NCI-H187 (cell line): Measurements from ENCODE around the gene RCBTB2.

Experiments used
- DNase-seq, 2 experiments: peaks; one replicate each; lab custom pipeline; 2025; lab: John Stamatoyannopoulos, UW

RCBTB2 gene

DNA sequence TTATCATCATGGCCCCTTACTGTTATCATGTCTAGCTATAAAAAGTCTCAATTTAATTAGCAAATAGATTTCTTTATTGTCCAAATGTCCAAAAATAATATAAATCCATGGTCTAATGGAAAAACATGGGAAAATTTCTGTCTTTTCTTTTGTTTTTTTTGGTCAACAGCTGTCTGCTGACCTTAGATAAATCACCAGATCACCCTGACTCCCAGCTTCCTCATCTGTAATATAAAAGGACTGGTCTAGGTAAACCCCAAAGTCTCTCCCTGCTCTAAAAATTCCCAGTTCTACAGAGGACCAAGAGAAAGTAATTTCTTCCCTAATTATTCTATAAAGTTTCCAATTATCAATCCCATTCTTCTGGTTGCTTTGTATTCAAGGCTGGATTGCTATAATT lies 30.7 kb upstream of the RCBTB2 start:
- no peak for DNase-seq

GRCh38 chr13:48562296-48563066 lies 29.6 kb upstream of the RCBTB2 start:
- no peak for DNase-seq

DNA sequence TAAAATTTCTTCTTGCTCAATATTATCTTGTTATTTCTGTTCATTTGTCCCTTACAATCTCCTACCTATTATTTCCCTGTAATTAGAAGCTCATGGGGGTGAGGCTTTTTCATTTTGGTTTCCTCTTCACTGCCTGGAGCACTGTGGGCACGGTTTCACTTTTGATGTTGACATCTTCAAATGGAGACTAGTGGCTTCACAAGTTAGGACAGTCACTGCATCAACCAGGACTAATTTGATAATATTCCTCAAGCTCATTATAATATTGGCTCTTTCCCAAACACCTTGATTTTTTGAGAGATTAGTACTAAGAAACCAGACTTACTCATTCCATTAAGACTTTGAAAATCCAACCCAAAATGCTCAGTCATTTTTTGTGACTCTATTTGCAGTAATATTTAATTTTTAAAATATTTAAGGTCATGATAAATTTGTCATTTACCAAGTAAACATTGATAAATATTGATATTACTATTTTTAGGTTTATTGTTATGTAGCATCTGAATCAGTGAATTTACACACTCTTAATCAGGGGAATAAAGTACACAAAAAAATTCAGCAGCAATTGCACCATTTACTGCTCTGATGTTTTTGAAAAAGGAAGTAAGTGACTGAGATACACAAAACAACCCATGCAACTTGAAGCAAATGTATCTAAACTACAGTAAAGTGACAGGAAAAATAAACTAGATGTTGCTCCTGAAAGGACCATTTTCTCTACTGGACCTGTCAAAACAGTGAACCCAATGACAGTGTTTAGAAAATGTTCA lies 28.8 kb upstream of the RCBTB2 start:
- no peak for DNase-seq

- DNase-seq, result no peak
Observed at GRCh38 chr13:48560657-48561337, 27.9 kb upstream of the RCBTB2 start.

- no peak for DNase-seq
Observed at GRCh38 chr13:48559638-48560320, 26.9 kb upstream of the RCBTB2 start.

- DNase-seq, result no peak
Observed at GRCh38 chr13:48556817-48557216, 23.9 kb upstream of the RCBTB2 start.

- no peak for DNase-seq
Observed at GRCh38 chr13:48555441-48555840, 22.6 kb upstream of the RCBTB2 start.

DNA sequence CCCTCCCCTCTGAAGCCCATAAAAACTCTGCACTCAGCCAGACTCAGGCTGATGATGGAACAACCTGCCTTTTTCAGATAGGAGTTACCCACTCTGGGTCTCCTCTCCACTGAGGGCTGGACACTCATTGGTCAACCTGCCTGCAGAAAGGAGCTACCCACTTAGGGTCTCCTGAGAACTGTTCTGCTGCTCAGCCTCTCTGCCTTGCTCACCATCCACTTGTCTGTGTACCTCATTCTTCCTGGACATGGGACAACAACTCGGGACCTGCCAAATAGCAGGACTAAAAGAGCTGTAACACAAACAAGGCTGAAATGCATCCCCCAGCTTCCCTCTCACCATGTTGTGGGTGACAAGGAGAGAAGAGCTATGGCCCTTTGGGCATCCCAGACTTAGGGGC lies 18.4 kb upstream of the RCBTB2 start:
- DNase-seq, result no peak

- DNase-seq, result no peak
Observed at GRCh38 chr13:48549658-48550057, 16.8 kb upstream of the RCBTB2 start.

- no peak for DNase-seq
Observed at GRCh38 chr13:48547663-48548092, 14.8 kb upstream of the RCBTB2 start.

DNA sequence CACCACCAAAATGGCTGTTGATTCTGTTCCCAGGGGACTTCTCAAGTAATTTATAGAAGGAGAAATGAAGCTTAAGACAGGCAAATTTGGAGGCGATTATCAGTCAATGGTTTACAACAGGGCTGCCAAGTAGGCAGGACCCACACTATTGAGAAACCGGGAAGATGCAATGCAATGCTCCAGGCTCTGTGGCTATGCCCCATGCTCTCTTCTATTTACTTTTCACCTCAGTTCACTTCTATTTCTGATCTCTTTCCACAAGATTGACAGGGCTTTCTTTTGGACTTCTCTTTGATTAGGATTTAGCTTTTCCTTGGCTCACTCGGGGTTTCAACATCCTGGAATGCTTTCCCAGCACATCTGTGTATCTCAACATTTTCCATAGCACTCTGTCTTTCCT lies 12.7 kb upstream of the RCBTB2 start:
- DNase-seq, result no peak

- peak; percentile 25 for DNase-seq
Observed at GRCh38 chr13:48542581-48543341, 9.9 kb upstream of the RCBTB2 start.

DNA sequence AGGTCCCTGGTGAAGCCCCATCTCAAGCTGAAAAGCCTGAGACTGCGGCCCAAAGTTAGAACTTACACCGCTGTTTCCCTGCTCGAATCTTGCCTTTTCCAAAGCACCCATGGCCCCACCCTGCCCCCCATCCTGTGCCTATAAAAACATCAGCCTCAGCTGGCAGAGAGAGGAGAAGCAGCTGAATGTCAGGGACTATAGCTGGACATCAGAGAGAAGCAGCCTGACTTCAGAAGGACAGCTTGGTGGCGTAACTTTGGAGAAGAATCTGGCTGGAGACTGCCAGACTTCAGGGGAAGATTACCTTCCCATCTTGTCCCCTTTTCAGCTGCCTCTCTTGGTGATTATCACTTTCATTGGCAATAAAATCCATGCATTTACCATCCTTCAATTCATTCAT lies 9.3 kb upstream of the RCBTB2 start:
- DNase-seq, result no peak

DNA sequence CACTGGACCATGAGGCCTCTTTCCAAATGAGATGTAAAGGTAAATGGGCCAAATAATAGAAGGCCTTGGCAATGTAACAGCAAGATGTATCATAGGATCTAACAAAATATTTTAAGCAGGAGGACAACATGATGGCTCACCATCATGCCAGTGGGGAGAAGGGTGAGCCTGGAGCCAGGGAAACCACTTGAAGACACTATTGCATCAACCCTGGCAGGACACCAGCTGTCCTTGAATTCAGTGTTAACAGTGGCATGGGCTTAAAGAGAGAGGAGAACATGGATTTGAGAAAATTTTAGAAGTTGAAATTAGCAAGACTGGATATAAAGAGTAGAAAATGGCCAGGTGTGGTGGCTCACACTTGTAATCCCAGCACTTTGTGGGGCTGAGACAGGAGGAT lies 6.7 kb upstream of the RCBTB2 start:
- no peak for DNase-seq

DNA sequence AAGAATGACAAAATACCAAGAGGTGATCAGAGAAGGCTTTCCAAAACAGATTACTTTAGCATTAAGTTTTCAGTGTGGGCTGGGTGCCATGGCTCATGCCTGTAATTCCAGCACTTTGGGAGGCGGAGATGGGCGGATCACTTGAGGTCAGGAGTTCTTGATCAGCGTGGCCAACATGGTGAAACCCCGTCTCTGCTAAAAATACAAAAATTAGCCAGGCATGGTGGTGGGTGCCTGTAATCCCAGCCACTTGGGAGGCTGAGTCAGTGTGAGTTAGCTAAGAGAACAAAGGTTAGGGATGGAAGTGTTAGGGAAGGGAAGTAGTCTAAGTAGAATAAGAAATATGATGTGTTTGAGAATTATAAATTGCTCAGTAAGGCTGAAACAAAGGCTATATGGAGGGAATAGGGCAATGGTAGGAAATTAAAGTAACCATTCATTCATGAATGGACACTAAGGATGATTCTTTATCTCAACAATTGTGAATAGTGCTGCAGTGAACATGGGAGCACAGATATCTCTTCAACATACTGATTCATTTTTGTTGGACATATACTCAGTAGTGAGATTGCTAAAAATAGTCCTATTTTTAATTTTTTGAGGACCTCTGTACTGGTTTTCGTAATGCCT lies 3.9 kb upstream of the RCBTB2 start:
- DNase-seq, result no peak

DNA sequence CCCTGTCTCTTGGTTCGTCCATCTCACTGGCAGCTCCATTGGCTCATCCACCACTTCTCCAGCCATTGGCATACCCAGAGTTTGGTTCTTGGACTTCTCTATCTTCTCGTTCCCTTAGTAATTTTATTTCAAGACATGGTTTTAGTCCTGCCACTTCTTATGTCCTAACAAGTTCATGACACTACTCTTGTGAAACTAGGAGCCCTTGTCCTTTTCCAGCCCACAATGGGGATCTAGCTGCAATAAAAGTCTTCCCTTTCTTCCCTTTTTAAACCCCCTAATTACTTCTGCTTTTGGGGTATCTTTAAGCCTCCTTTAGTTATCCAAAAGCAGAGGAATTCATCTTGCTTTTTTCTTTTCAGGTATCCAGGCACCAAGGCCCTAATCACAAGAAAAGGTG lies 2.9 kb upstream of the RCBTB2 start:
- DNase-seq, result no peak

DNA sequence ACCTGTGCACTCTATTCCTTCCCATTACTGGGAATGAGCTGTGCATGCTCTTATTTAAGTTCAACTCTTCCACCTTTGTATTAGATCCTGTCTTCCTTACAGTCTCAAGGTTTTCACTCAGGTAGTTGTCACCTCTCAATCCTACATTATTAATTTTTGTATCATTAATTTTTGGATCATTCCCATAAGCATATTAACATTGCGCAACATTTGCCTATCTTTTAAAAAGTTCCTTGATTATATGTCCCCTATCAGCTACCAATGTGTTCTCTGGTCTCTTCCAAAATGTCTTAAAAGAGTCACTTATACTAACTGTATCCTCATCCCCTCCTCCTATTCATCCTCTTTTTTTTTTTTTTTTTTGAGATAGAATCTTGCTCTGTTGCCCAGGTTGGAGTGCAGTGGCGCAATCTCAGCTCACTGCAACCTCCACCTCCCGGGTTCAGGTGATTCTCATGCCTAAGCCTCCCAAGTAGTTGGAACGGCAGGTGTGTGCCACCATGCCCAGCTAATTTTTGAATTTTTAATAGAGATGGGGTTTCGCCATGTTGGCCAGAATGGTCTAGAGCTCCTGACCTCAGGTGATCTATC lies 2.1 kb upstream of the RCBTB2 start:
- DNase-seq, result no peak

- no peak for DNase-seq
Observed at GRCh38 chr13:48533961-48534600, 1.2 kb upstream of the RCBTB2 start.

DNA sequence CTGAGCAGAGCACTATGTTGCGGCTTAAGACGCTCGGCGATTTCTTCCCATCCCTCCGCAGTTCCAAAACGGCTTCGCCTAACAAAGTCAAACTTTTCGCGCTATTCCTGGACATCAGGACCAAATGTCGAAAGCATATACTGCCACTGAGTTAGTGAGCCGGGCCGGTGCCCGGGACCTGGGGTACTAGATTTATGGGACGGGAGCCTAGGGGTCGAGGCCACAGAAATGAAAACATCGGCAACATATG lies 699 bp downstream of the RCBTB2 start:
- DNase-seq, result no peak

DNA sequence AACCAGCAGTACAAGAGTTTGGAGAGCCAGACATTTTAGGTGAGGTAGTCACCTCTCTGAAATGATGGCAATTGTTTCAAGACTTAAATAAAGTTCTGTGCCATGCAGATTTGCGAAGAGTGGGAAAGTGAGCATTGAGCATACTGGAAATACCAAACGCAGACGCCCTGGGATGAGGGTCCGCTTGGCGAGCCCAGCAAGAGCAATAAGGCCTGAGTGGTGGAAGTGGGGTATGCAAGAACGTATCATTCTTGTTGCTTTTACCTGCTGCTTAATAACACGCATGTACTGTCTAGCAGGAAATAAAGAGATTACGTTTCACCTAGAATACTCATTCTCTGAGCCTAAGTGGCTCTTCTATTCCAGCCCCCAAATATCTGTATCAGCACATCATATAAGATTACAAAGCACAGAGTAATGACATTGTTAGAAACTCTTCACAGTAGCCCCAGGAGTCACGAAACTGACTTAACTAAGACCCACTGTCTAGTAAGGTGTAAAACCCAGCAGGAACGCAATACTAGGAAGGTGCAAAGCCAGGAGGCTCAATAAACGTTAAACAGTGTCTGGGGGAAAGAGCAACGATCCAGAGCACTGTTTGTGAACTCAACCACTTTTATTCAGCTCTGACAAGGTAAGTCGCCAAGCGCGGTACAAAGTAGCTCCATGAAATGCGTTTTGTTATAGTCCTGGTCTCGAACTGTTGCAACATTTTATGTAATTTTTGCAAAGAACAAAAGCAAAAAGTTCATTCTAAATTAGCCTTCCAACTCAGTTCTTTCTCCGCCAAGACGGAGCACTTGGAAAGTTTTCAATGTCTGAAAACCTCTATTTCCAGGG lies 1.2 kb downstream of the RCBTB2 start:
- no peak for DNase-seq
